DOHH2 (cell line): Measurements from ENCODE around the gene STOM.

Experiments
- H3F3A ChIP-seq: fragments of 200-600 bp; sonication (generic), shearing (Covaris generic); 2 replicates; pipeline ENCODE4 v1.6.0; 2016; ENCODE audit warnings: antibody characterized with exemption, mild to moderate bottlenecking; ENCODE audit not compliant: control insufficient read depth, insufficient read depth
- H3K27ac ChIP-seq: fragments of 200-600 bp; sonication (generic); 2 replicates; pipeline ENCODE4 v1.5.1; 2014; ENCODE audit warnings: low read depth, mild to moderate bottlenecking, low read length, moderate library complexity
- H3K27me3 ChIP-seq: fragments of 200-600 bp; sonication (generic); 2 replicates; pipeline ENCODE4 v1.6.1; 2014; ENCODE audit warnings: mild to moderate bottlenecking, low read length, mixed read lengths; ENCODE audit not compliant: control insufficient read depth
- H3K36me3 ChIP-seq: fragments of 200-600 bp; sonication (generic); 2 replicates; pipeline ENCODE4 v1.6.1; 2014; ENCODE audit warnings: mild to moderate bottlenecking, low read length, moderate library complexity, mixed read lengths; ENCODE audit not compliant: control insufficient read depth
- H3K4me1 ChIP-seq: fragments of 200-600 bp; sonication (generic); 2 replicates; pipeline ENCODE4 v1.6.1; 2014; ENCODE audit warnings: mild to moderate bottlenecking, low read length, mixed read lengths; ENCODE audit not compliant: control insufficient read depth
- H3K4me2 ChIP-seq: fragments of 200-600 bp; sonication (generic); 2 replicates; pipeline ENCODE4 v1.6.0; 2014; ENCODE audit warnings: mild to moderate bottlenecking, low read length, moderate library complexity
- H3K4me3 ChIP-seq: fragments of 200-600 bp; sonication (generic); 2 replicates; pipeline ENCODE4 v1.5.1; 2014; ENCODE audit warnings: mild to moderate bottlenecking, low read length, mixed read lengths
- H3K79me2 ChIP-seq: fragments of 200-600 bp; sonication (generic); 2 replicates; pipeline ENCODE4 v1.6.1; 2014; ENCODE audit warnings: mild to moderate bottlenecking, low read length, mixed read lengths; ENCODE audit not compliant: control insufficient read depth
- H3K9me2 ChIP-seq: fragments of 200-600 bp; sonication (generic); replicated peaks from 2 replicates; pipeline ENCODE4 v1.6.1; 2014; ENCODE audit warnings: mild to moderate bottlenecking, low read length, mixed read lengths; ENCODE audit not compliant: control insufficient read depth
- H3K9me3 ChIP-seq: fragments of 200-600 bp; sonication (generic); 2 replicates; pipeline ENCODE4 v1.6.1; 2014; ENCODE audit warnings: antibody characterized with exemption, low read length, mixed read lengths; ENCODE audit not compliant: control insufficient read depth, insufficient read depth
- H4K20me1 ChIP-seq: fragments of 200-600 bp; sonication (generic); 2 replicates; pipeline ENCODE4 v1.6.0; 2014; ENCODE audit warnings: low read depth, mild to moderate bottlenecking, antibody characterized with exemption, low read length, moderate library complexity; ENCODE audit not compliant: control insufficient read depth, insufficient read depth
- EZH2phosphoT487 ChIP-seq: fragments of 200-600 bp; sonication (generic); IDR thresholded peaks from 2 replicates; pipeline ENCODE4 v1.6.1; 2017; ENCODE audit warnings: borderline replicate concordance, mild to moderate bottlenecking, antibody characterized with exemption, low read length, moderate library complexity, mixed read lengths
- TF ChIP-seq, protein P1 (sequence below): fragments of 200-600 bp; sonication (generic); IDR thresholded peaks from one replicate; pipeline ENCODE4 v1.5.1; 2014; ENCODE audit warnings: antibody characterized with exemption, mild to moderate bottlenecking, low read depth, low read length; ENCODE audit not compliant: poor library complexity, severe bottlenecking

STOM gene

DNA sequence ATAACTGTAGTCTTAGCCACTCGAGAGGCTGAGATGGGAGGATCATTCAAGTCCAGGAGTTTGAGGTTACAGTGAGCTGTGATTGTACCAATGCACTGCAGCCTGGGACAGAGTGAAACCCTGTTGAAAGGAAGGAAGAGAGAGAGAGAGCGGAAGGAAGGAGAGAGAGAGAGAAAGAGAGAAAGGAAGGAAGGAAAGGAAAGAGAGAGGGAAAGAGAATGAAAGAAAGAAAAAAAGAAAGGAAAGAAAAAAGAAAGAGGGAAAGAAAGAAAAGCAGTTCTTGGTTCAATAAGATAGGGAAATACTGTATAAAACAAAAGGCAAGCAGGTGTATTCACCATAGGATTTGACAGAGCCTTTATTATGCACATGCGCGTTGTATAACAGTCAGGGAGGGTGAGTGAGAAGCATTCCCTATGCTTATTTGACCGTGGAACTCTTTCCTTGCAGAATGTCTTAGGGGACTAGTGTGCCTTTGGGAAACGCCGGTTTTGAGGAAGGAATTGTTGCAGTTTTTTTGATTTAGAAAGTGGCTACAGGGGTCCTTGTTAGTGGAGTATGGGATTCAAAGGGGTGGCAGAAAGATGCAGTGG lies 60.1 kb downstream of the STOM start:
- Histone ChIP-seq H3K27ac (no peak overlapping the region), H3F3A (no peaks in the 10 kb centered on the region), H3K36me3 (no peaks in the 10 kb centered on the region), H3K27me3 (no peaks in the 10 kb centered on the region), H3K79me2 (no peaks in the 10 kb centered on the region), H3K9me3 (no peaks in the 10 kb centered on the region), H4K20me1 (no peaks in the 10 kb centered on the region), H3K4me3 (no peak overlapping the region), H3K4me1 (no peaks in the 10 kb centered on the region), H3K4me2 (no peak overlapping the region), H3K9me2 (no peaks in the 10 kb centered on the region)
- TF ChIP-seq, protein P1, sequence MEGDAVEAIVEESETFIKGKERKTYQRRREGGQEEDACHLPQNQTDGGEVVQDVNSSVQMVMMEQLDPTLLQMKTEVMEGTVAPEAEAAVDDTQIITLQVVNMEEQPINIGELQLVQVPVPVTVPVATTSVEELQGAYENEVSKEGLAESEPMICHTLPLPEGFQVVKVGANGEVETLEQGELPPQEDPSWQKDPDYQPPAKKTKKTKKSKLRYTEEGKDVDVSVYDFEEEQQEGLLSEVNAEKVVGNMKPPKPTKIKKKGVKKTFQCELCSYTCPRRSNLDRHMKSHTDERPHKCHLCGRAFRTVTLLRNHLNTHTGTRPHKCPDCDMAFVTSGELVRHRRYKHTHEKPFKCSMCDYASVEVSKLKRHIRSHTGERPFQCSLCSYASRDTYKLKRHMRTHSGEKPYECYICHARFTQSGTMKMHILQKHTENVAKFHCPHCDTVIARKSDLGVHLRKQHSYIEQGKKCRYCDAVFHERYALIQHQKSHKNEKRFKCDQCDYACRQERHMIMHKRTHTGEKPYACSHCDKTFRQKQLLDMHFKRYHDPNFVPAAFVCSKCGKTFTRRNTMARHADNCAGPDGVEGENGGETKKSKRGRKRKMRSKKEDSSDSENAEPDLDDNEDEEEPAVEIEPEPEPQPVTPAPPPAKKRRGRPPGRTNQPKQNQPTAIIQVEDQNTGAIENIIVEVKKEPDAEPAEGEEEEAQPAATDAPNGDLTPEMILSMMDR, result no peak
- no peak for TF ChIP-seq EZH2phosphoT487

DNA sequence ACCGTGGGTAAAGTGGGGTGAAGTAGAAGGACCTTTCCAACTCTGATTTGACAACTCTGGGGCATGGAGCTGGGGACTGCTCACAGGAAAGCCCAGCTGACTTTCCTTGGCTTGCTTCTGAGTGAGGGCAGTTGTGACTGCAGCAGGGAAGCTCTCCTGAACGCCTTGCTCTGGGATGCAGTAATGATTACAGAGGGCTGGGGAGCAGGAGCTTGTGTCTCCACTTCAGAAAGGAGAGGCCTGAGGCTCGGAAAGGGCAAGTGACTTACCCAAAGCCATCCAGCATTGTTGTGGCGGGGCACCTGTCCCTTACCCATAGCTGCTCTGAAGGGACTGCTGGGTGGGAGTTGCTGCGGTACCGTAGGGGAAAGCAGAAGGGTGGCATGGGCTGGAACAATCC lies 60.9 kb downstream of the STOM start:
- H3K27me3 ChIP-seq, result no peaks in the 10 kb centered on the region
- H3K79me2 ChIP-seq, result no peaks in the 10 kb centered on the region
- H3K4me3 ChIP-seq, result no peak overlapping the region
- no peaks in the 10 kb centered on the region for H3K9me3 ChIP-seq
- no peak overlapping the region for H3K4me2 ChIP-seq
- H3F3A ChIP-seq, result no peaks in the 10 kb centered on the region
- no peak for TF ChIP-seq EZH2phosphoT487
- TF ChIP-seq, protein P1, result no peak
- H4K20me1 ChIP-seq, result no peaks in the 10 kb centered on the region
- H3K4me1 ChIP-seq, result no peaks in the 10 kb centered on the region
- H3K27ac ChIP-seq, result no peak overlapping the region
- no peaks in the 10 kb centered on the region for H3K9me2 ChIP-seq
- no peaks in the 10 kb centered on the region for H3K36me3 ChIP-seq

DNA sequence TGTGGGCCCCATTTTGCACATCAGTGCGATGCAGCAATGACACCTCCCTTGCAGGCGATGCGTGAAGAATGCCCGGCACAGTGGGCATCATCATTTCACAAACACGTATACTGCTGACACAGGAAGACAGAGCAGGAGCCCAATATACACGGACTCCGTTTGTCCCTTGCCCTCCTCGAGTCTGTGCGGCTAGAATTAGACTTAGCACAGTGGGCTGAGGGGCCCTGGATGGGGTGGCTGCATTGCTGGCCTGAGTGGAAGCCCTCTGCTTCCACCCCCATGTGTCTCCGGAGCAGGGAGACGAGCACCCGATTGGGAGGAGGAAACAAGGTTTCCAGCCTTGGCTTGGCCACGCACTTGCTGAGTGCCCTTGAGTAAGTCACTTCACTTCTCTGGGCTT lies 61.3 kb downstream of the STOM start:
- Histone ChIP-seq H4K20me1 (no peaks in the 10 kb centered on the region), H3K9me3 (no peaks in the 10 kb centered on the region), H3K36me3 (no peaks in the 10 kb centered on the region)

More for the DNA sequence above, 61.3 kb downstream of the STOM start:
- Histone ChIP-seq H3K9me2 (no peaks in the 10 kb centered on the region), H3K4me3 (no peak overlapping the region), H3K4me1 (no peaks in the 10 kb centered on the region), H3K4me2 (no peak overlapping the region), H3K79me2 (no peaks in the 10 kb centered on the region), H3K27ac (no peak overlapping the region), H3F3A (no peaks in the 10 kb centered on the region), H3K27me3 (no peaks in the 10 kb centered on the region)
- no peak for TF ChIP-seq EZH2phosphoT487
- TF ChIP-seq, protein P1, result no peak
